Karpas-422 (cell line): Measurements from ENCODE around the gene SLC49A4. TPM values are rescaled to one million over a fixed set of nuclear protein-coding genes. Genes with fewer than 3 reads are reported as not detected.

ENCODE experiments used
- DNase-seq: peaks from one replicate; pipeline ENCODE4 v3.0.0-alpha.2; 2015
- H2AFZ ChIP-seq: fragments of 200-600 bp; sonication (generic); 2 replicates; pipeline ENCODE4 v1.6.1; 2014; ENCODE audit warnings: antibody characterized with exemption, low read length, mixed read lengths
- H3K27ac ChIP-seq: fragments of 200-600 bp; sonication (generic); 2 replicates; pipeline ENCODE4 v1.5.1; 2014; ENCODE audit warnings: mild to moderate bottlenecking, low read length, moderate library complexity
- H3K27me3 ChIP-seq: fragments of 200-600 bp; sonication (generic); 2 replicates; pipeline ENCODE4 v1.6.1; 2014; ENCODE audit warnings: low read length, mixed read lengths
- H3K36me3 ChIP-seq: fragments of 200-600 bp; sonication (generic); 2 replicates; pipeline ENCODE4 v1.6.1; 2014; ENCODE audit warnings: low read length, mixed read lengths; ENCODE audit not compliant: insufficient read depth
- H3K4me1 ChIP-seq: fragments of 200-600 bp; sonication (generic); 2 replicates; pipeline ENCODE4 v1.6.1; 2014; ENCODE audit warnings: mild to moderate bottlenecking, low read length, mixed read lengths
- H3K4me2 ChIP-seq: fragments of 200-600 bp; sonication (generic); 2 replicates; pipeline ENCODE4 v1.6.1; 2014; ENCODE audit warnings: low read length, low read depth, mild to moderate bottlenecking; ENCODE audit not compliant: poor library complexity, severe bottlenecking
- H3K4me3 ChIP-seq: fragments of 200-600 bp; sonication (generic); 2 replicates; pipeline ENCODE4 v1.5.1; 2014; ENCODE audit warnings: mild to moderate bottlenecking, antibody characterized with exemption, low read length, mixed read lengths
- H3K79me2 ChIP-seq: fragments of 200-600 bp; sonication (generic); 2 replicates; pipeline ENCODE4 v1.6.1; 2014; ENCODE audit warnings: mild to moderate bottlenecking, low read length, mixed read lengths
- H3K9ac ChIP-seq: fragments of 200-600 bp; sonication (generic); 2 replicates; pipeline ENCODE4 v1.6.0; 2014; ENCODE audit warnings: low read length
- H3K9me2 ChIP-seq: fragments of 200-600 bp; sonication (generic), shearing (Covaris generic); replicated peaks from 2 replicates; pipeline ENCODE4 v1.6.0; 2014; ENCODE audit warnings: mild to moderate bottlenecking, low read length, moderate library complexity; ENCODE audit not compliant: insufficient read depth
- H3K9me3 ChIP-seq: fragments of 300-700, 200-600 bp; sonication (generic); 2 replicates; pipeline ENCODE4 v1.6.1; 2014; ENCODE audit warnings: low read length, mixed read lengths
- H4K20me1 ChIP-seq: fragments of 200-600 bp; sonication (generic); 2 replicates; pipeline ENCODE4 v1.6.1; 2014; ENCODE audit warnings: mild to moderate bottlenecking, antibody characterized with exemption, low read length, low read depth; ENCODE audit not compliant: insufficient read depth
- total RNA-seq: library from RNA; depleted of rRNA; stranded (reverse); fragments of >200 nt; shearing (Covaris generic); gene quantifications from 2 replicates; pipeline ENCODE4 v1.2.3, GENCODE V29; 2014; ENCODE audit warnings: low replicate concordance

SLC49A4 gene
- total RNA-seq, 1 experiment from 2014 or later = 6.4 TPM

DNA sequence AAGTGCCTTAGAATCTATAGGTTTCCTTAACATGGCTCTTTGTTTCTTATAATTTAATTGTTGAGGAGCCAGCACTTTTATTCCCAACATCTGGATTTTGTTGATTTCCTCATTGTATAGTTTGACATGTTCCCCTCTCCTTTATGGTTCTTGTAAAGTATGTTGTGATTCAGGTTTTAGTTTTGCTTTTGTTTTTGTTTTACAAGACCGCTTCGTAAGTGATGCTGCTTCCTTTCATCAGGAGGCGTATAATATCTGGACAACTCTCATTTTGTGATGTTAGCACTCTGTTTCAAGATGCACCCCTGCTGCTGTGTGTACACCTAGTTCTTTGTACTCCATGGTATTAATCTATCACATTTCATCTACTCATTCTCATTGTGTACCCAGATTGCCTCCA, 48.7 kb downstream of the SLC49A4 start:
- H3K4me2 ChIP-seq = no peak overlapping the region
- DNase-seq = no peak
- H3K36me3 ChIP-seq = no peaks in the 10 kb centered on the region
- H3K9me3 ChIP-seq = no peaks in the 10 kb centered on the region
- no peak overlapping the region for H3K27ac ChIP-seq
- no peak overlapping the region for H3K9ac ChIP-seq
- no peak overlapping the region for H2AFZ ChIP-seq
- no peaks in the 10 kb centered on the region for H3K9me2 ChIP-seq
- no peak overlapping the region for H3K4me3 ChIP-seq
- H3K27me3 ChIP-seq = no peaks in the 10 kb centered on the region
- H3K4me1 ChIP-seq = no peaks in the 10 kb centered on the region
- no peaks in the 10 kb centered on the region for H3K79me2 ChIP-seq
- H4K20me1 ChIP-seq = no peaks in the 10 kb centered on the region

DNA sequence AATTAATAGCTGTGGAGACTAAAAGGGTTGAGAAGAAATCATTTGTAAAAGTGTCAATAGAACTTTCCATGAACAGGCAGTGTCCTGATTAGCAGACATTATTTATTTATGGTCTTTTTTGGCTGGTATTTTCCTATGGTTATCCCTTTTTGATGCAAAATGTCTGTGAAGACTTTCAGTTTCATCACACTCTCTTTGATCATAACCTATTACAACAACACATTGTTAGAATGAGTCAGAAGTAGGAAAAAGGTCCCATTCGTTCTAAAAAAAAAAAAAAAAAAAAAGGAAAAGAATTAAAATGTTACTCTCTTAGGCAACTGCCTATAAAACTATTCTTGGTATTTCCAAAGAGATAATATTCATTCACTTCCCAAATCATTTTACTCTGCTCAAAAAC, 62.1 kb downstream of the SLC49A4 start:
- H3K27me3 ChIP-seq = no peaks in the 10 kb centered on the region
- no peak overlapping the region for H2AFZ ChIP-seq
- no peak overlapping the region for H3K9ac ChIP-seq
- DNase-seq = no peak
- H3K79me2 ChIP-seq = no peaks in the 10 kb centered on the region
- H3K4me3 ChIP-seq = no peak overlapping the region
- no peak overlapping the region for H3K27ac ChIP-seq
- no peaks in the 10 kb centered on the region for H3K36me3 ChIP-seq
- no peaks in the 10 kb centered on the region for H4K20me1 ChIP-seq
- H3K4me2 ChIP-seq = no peak overlapping the region
- no peaks in the 10 kb centered on the region for H3K9me3 ChIP-seq
- H3K9me2 ChIP-seq = no peaks in the 10 kb centered on the region
- H3K4me1 ChIP-seq = no peaks in the 10 kb centered on the region

DNA sequence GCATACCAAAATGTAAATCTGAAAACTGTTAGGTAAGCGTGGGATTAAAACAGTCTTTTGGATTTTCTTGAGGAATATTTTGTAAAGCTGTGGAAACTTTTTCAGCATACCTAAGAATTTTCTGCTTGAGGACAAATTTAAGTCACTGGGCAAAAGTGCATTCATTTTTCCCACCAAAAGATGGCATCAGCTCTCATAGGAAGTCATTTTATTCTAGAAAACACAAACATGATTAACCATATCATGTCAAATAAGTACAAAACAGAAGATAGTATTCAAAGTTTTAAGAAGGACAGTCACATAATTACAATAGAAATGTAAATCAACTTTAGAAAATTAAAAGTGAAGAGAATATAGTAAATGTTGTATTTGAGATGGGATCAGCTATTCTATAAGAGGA, 63.5 kb downstream of the SLC49A4 start:
- DNase-seq = no peak
- H3K79me2 ChIP-seq = no peaks in the 10 kb centered on the region
- H3K9me3 ChIP-seq = no peaks in the 10 kb centered on the region
- no peaks in the 10 kb centered on the region for H4K20me1 ChIP-seq
- no peaks in the 10 kb centered on the region for H3K27me3 ChIP-seq
- no peak overlapping the region for H3K9ac ChIP-seq
- no peak overlapping the region for H3K27ac ChIP-seq
- H3K4me3 ChIP-seq = no peak overlapping the region
- H3K9me2 ChIP-seq = no peaks in the 10 kb centered on the region
- H3K4me1 ChIP-seq = peaks cover 5% of the 10 kb centered on the region
- no peak overlapping the region for H3K4me2 ChIP-seq
- no peak overlapping the region for H2AFZ ChIP-seq
- no peaks in the 10 kb centered on the region for H3K36me3 ChIP-seq

DNA sequence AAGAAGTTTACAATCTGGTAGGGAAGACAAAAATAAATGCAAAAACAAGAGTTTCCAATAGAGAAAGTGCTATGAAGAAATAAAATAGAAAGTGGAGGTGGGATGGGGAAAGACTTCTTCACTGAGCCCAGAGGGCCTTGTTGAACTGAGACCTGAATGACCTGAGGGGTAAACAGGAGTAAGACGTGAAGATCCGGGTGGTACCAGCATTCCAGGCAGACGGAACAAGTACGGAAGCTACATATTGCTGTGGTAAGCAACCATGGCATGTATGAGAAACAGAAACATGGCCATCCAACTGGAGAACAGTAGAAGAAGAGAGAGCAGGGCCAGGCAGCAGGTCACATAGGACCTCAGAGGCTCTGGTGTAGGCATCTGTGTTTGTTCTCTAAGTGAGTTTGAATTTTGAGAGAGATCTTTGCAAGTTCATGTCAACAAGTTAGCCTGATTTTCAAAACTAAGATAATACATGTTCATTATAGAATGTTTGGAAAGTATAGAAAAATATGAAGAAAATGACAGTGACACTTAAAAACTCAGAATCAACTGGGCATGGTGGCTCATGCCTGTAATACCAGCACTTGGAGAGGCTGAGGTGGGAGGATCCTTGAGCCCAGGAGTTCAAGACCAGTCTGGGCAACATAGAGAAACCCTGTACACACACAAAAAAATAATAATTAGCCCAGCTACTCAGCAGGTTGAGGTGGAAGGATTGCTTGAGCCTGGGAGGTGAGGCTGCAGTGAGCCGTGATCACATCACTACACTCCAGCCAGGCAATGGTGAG, 64.3 kb downstream of the SLC49A4 start:
- Histone ChIP-seq H2AFZ (no peak overlapping the region), H3K9me2 (no peaks in the 10 kb centered on the region), H3K4me1 (peaks cover 11% of the 10 kb centered on the region), H3K79me2 (no peaks in the 10 kb centered on the region), H3K4me2 (no peak overlapping the region), H3K4me3 (no peak overlapping the region), H3K36me3 (no peaks in the 10 kb centered on the region), H3K9me3 (no peaks in the 10 kb centered on the region), H3K9ac (no peak overlapping the region), H3K27me3 (no peaks in the 10 kb centered on the region), H3K27ac (no peak overlapping the region), H4K20me1 (no peaks in the 10 kb centered on the region)
- no peak for DNase-seq

DNA sequence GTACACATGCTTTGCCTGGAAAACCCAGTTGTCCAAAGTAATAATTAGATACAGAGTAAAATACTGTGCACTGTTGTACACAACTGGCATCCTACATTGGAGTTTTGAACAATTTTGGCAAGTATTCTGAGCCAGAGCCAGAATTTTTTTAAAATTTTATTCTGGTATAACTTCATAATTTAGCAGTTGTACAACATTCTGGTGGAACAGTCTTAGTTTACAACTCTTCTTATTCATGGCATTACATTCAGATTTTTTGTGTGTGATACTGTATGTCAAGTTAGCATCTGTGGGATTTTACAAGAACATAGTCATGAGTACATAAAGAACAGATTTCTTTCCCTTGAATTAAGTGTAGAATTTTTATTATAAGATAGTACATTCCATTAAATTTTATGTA, 67.5 kb downstream of the SLC49A4 start:
- no peaks in the 10 kb centered on the region for H3K36me3 ChIP-seq
- no peak overlapping the region for H3K9ac ChIP-seq
- H3K4me2 ChIP-seq = no peak overlapping the region
- no peak overlapping the region for H3K4me3 ChIP-seq
- H3K79me2 ChIP-seq = no peaks in the 10 kb centered on the region
- no peak overlapping the region for H3K27ac ChIP-seq
- no peaks in the 10 kb centered on the region for H3K27me3 ChIP-seq
- no peak overlapping the region for H2AFZ ChIP-seq
- H4K20me1 ChIP-seq = no peaks in the 10 kb centered on the region
- H3K4me1 ChIP-seq = peaks cover 17% of the 10 kb centered on the region
- no peaks in the 10 kb centered on the region for H3K9me2 ChIP-seq
- DNase-seq = no peak
- H3K9me3 ChIP-seq = no peaks in the 10 kb centered on the region

DNA sequence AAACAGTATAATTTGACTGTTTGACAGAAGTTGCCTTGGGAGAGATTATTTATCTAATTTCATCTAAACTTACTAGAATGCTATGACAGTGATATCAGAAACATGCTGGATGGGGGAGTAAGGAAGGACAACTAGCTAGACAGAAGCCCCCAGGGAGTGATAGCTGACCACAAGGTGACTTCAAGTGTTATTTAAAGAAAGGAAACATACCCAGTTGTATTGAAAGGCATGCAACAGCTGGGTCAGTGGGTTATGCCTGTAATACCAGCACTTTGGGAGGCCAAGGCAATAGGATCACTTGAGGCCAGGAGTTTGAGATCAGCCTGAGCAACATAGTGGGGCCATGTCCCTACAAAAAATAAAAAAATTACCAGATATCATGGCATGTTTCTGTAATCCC, 69.6 kb downstream of the SLC49A4 start:
- Histone ChIP-seq H3K9ac (no peak overlapping the region), H3K4me1 (peaks cover 17% of the 10 kb centered on the region), H3K4me3 (no peak overlapping the region), H3K4me2 (no peak overlapping the region), H3K79me2 (no peaks in the 10 kb centered on the region), H2AFZ (no peak overlapping the region), H3K36me3 (no peaks in the 10 kb centered on the region), H3K27me3 (no peaks in the 10 kb centered on the region), H4K20me1 (no peaks in the 10 kb centered on the region), H3K27ac (no peak overlapping the region), H3K9me2 (no peaks in the 10 kb centered on the region), H3K9me3 (no peaks in the 10 kb centered on the region)
- no peak for DNase-seq

DNA sequence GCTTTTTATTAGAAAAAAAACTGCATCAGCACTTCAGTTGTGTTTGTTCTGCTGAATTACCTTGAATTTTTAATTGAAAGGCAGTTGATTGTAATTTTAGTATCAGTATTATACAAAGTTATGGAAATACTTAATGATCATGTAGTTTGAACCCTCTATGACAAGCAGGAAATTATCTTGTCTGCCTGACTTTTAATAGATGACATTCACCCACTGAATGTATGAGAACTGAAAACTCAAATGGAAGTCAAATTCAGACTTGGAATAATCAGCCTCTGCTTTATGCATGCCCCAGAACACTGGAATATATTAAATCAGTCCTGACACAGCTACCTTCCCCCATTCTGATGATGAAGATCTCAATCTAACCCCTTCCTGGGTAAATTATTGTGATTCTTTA, 73.5 kb downstream of the SLC49A4 start:
- H3K27ac ChIP-seq = no peak overlapping the region
- no peak overlapping the region for H3K4me2 ChIP-seq
- H3K9me3 ChIP-seq = no peaks in the 10 kb centered on the region
- no peaks in the 10 kb centered on the region for H3K27me3 ChIP-seq
- H3K79me2 ChIP-seq = no peaks in the 10 kb centered on the region
- no peaks in the 10 kb centered on the region for H3K36me3 ChIP-seq
- no peaks in the 10 kb centered on the region for H3K9me2 ChIP-seq
- H2AFZ ChIP-seq = no peak overlapping the region
- H4K20me1 ChIP-seq = no peaks in the 10 kb centered on the region
- H3K4me3 ChIP-seq = no peak overlapping the region
- no peak overlapping the region for H3K9ac ChIP-seq
- peaks cover 13% of the 10 kb centered on the region for H3K4me1 ChIP-seq
- DNase-seq = peak; percentile 25

DNA sequence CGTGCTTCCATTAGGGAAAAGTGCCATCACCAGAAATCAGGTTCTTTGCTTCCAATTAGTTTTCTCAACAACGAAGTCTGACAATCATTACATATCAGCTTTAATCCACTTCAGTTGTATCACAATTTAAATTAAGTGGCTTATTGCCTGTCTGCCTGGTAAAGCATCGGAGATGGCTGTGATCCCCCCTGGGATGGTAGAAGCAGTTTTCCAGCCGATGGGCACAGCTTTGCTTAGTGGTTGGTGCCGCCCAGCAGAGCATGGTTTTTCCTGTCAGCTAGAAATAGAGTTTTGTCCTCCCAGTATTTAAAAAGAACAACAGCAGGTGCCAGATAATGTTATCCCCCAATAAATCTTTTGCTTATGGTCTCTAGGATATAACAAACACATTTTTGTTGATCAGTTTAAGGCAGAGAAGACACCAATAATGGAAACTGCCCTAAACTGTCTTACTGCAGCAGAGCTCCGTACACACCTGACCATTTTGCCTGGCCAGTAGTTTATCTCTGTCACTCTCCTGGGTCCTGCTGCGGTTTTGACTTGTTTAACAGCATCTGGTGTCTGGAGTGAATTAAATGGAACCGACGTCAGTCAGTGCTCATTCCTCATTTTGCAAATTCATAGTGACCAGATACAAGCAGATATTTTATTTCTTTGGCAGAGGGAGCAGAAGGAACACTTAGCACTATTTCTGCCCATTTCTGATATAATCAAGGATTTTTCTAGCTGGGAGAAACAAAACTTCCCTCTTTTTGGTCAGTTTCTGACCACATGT, 79.1 kb downstream of the SLC49A4 start:
- H4K20me1 ChIP-seq = no peaks in the 10 kb centered on the region
- no peak overlapping the region for H3K4me3 ChIP-seq
- DNase-seq = peak; percentile 9
- no peak overlapping the region for H2AFZ ChIP-seq
- no peak overlapping the region for H3K27ac ChIP-seq
- no peaks in the 10 kb centered on the region for H3K9me2 ChIP-seq
- H3K9me3 ChIP-seq = no peaks in the 10 kb centered on the region
- H3K36me3 ChIP-seq = no peaks in the 10 kb centered on the region
- no peaks in the 10 kb centered on the region for H3K27me3 ChIP-seq
- no peaks in the 10 kb centered on the region for H3K4me1 ChIP-seq
- H3K79me2 ChIP-seq = no peaks in the 10 kb centered on the region
- no peak overlapping the region for H3K9ac ChIP-seq
- H3K4me2 ChIP-seq = no peak overlapping the region
